ENCODE results near the gene NFAT5.
"Not testable (repeated sequence)": the region's sequence is repeated elsewhere in the genome, so short reads cannot be mapped to it uniquely, and the experiment has no call there.

Gene NFAT5

DNA sequence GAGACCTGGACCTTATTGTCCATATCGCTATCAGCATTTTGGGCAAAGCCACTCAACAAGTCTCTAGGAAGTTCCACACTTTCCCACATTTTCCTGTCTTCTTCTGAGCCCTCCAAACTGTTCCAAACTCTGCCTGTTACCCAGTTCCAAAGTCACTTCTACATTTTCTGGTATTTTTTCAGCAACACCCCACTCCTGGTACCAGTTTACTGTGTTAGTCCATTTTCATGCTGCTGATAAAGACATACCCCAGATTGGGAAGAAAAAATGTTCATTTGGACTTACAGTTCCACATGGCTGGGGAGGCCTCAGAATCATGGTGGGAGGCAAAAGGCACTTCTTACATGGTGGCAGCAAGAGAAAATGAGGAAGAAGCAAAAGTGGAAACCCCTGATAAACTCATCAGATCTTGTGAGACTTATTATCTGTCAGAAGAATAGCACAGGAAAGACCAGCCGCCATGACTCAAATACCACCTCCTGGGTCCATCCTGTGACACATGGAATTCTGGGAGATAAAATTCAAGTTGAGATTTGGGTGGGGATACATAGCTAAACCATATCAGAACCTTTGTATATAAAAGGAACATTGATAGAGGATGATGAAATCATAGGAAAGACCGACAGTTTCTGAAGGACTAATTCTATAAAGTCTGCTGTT, 71.6 kb downstream of the NFAT5 start:
- not testable (repeated sequence) for DNase-seq

DNA sequence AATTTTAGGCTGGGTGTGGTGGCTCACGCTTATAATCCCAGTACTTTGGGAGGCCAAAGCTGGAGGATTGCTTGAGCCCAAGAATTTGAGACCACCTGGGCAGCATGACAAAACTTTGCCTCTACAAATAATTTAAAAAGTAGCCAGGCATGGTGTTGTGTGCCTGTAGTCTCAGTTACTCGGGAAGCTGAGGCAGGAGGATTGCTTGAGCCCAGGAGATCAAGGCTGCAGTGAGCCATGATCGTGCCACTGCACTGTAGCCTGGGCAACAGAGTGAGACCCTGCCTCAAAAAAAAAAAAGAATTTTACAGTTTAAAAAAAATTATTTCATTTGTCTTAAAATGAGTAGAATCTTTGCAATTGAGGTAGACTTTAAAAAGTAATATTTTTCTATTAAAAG, 78.2 kb downstream of the NFAT5 start:
- DNase-seq = not testable (repeated sequence)

DNA sequence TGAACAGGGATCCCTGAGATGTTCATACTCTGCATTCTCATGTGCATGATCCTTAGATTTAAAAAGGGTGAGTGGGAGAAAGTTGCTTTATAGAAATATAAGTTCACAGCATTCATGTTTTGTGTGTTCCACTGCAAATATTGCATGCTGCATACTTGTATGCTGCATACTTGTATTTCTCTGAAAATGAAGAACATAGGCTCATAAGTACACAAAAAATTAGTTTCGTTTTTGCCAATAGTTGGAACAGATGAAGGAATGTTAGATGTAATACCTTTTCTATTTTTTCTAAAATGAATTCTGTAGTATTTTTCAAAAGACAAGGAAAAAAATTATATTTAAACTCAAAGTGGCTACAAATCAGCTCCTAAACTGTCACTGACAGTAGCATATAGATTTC, 79.0 kb downstream of the NFAT5 start:
- no peak for DNase-seq

DNA sequence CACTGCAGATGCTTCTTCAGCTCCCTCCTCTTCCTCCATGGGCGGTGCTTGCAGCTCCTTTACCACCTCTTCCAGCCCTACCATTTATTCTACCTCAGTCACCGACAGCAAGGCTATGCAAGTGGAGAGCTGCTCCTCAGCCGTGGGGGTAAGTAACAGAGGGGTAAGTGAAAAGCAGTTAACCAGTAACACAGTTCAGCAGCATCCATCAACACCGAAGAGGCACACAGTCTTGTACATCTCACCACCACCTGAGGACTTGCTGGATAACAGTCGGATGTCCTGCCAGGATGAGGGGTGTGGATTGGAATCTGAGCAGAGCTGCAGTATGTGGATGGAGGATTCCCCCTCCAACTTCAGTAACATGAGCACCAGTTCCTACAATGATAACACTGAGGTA, 81.3 kb downstream of the NFAT5 start:
- DNase-seq = no peak

DNA sequence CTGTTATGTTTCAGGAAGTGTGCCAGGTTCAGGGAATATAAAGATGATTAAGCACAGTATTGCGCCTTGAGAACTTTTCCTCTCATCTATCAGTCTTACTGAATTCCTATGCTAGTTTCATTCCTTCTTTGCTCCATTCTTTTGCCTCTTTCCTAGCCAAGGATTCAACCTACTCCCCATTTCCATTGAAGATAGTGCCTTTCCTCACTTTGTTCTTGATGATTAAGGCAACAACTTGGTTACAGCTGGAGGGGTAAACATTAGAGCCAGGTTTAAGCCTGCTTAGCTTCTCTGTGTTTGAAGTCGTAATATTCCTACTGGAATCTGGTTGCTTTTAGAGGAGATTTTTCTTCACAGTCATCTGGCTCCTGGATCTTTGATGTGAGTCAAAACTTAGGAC, 85.5 kb downstream of the NFAT5 start:
- DNase-seq = no peak

DNA sequence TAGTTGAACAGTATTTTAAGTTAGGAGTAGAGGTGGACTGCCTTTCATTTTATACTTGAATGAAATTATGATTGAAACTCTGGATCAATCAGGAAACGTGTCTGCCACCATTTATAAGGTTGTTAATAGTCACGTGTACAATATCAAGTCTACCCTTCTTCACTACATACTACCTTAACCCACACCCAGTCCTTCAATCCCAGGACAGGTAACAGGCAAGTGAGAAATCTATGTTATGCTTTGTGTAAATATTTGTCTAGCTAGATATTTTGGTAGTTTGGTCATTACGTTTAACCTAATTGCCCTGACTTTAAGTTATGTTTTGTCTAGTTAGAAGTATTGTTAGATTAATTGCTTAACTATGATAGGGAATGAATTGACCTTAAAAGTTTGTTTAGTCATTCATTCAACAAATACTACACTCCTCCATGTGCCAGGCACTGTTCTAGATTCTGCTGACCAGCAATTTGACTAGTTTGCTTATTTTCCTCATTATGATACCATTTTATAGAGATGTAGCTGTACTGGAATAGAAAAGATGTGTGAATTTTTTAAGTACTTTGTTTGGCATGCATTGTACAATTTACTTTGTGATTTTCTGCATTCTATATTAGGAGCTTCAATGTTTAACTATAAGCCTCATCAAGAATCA, 88.6 kb downstream of the NFAT5 start:
- no peak for DNase-seq

DNA sequence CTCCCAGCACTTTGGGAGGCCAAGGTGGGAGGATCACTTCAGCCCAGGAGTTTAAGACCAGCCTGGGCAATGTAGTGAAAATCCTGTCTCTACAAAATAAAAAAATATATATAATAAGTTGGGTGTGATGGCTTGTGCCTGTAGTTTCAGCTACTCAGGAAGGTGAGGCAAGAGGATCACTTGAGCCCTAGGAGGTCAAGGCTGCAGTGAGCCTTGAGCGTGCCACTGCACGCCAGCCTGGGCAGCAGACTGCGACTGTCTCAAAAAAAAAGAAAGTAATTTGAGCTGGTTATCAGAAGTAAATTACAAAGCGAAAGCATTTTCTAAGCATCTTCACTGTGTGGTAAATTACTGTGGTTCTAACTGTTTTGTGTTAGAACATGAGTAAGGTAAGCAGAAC, 94.4 kb downstream of the NFAT5 start:
- no peak for DNase-seq

DNA sequence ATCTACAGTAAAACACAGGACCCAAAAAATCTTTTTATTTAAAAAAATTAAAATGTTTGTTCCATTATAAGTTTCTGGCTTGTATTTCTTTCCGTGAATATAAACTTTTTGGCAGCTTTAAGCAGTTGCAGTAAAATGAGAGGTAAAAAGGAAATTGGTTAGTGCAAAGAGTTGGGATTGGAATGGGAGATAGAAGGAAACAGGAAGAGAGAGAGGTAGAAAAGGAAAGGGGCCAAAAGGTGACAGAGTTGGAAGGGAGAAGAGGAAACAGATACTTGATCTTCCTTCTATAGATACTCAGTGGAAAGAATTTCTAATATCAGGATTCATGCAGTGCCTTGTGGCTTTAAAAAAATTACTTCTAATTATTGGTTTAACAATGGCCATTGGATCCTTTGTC, 97.1 kb downstream of the NFAT5 start:
- no peak for DNase-seq

DNA sequence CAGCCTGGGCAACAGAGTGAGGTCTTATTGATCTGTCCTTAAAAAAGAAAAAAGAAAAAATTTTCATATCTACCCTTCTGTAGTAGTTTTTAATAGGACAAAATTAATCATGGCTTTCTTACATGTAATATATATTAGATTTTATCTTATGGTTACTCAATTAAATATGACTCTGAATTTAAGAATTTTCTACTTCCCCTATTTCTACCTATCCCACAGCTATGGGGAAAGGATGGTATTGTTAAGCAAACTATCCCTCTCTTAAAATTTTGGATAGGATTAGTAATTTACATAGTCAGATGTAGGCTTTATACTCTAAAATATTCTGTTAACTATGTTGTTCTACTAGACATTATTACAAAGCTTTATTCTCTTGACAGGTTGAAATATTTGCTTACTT, 98.1 kb downstream of the NFAT5 start:
- DNase-seq = no peak

DNA sequence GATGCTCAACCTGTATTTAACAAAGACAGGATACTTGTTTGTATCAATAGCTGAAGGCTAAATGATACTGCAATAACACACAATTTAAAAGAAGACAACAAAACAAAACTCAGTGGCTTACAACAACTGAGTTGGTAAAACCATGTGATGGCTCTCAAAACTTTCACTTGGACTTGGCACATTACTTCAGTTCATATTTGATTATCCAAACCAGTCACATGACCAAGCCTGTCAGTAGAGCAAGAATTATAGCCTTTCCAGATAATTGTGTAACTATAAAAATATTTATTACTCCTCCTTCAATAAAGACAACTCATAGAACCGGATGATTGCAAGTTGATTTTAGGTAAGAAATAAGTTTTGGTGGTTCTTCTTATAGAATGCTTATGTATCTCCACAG, 103.8 kb downstream of the NFAT5 start:
- DNase-seq = no peak

DNA sequence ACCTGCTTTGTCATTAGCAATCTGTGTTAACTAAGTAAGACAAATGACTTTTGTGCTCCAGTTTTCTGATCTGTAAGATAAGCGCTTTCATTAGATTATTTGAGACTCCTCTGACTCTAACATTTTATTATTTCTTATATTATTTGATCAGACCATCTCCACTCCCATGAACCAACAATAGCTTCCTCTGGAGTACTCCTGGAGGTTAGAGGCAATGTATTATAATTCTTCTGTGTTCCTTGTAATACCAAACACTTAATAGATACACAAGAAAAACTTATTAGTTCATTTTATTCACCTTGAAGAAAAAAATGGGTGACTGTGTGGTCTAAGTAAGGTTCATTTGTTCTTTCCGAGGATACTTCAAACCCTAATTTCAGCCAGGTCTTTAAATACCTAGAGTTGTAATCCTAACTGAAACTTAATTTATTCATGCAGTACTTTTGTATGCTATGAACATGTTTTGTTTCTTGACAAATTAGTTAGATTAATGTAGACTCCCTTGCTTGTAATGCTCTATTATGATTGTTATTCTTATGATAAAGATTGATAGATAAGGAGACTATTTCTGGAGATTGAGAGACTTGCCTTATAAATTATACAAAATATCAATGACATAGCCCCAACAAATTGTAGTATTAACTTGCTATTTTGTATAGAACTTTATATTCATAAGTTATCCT, 106.7 kb downstream of the NFAT5 start:
- no peak for DNase-seq

DNA sequence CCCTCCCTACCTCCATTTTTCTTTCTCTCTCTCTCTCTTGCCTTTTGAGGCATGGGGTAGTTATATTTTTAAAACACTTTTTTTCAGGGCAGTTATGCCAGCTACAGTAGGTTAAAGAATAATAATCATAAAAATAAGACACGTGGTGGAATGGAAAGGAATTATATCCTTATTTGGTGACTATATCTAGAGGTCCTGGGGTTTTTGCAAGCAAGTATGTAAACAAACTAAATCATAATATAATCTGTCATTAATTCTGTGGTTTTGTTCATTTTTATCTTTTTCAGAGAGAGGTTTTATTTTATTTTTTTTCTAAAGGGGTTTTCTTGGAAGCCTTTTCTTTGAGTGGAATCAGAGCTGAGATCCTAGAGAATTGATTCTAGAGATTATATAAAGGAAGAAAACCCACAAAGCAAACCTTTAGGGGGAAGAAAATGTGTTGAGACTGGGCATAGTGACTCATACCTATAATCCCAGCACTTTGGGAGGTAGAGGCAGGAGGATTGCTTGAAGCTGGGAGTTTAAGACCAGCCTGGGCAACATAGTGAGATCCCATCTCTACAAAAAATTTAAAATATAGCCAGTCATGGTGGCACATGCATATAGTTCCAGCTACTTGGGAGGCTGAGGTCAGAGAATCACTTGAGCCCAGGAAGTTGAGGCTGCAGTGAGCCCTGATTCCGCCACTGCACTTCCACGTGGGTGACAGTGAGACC, 107.4 kb downstream of the NFAT5 start:
- no peak for DNase-seq

DNA sequence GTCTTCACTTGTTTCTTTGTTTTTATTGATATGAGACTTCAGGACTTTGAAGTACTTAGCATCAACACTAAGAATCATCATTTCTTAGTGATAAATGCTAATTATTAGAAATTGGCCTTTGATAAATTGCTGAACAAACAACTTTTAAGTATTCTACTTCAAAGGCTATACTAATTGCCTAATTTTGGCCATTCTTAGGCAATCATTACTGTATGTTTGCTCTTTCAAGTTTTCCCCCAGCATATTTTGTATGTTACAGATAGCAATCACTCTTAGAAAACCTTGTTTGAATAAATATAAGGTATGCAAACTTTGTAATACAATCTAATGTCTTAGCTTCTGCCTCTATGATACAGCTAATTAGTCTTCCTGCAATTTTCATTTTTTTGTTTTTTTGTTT, 114.6 kb downstream of the NFAT5 start:
- no peak for DNase-seq

DNA sequence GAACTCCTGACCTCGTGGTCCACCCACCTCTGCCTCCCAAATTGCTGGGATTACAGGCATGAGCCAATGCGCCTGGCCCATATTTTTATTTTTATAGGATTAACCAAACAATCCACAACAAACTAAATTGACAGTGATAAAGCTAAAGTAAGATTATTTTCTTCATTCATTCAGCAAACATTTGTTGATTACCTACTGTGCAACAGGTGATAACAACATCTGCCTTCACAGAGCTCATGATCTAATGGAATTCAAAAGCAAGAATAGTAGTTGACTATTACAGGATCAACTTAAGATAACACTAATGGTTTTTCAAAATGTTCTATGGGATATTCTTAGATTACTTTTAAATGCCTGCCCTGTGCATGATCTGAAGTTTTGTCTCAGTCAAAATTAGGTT, 122.8 kb downstream of the NFAT5 start:
- DNase-seq = no peak

DNA sequence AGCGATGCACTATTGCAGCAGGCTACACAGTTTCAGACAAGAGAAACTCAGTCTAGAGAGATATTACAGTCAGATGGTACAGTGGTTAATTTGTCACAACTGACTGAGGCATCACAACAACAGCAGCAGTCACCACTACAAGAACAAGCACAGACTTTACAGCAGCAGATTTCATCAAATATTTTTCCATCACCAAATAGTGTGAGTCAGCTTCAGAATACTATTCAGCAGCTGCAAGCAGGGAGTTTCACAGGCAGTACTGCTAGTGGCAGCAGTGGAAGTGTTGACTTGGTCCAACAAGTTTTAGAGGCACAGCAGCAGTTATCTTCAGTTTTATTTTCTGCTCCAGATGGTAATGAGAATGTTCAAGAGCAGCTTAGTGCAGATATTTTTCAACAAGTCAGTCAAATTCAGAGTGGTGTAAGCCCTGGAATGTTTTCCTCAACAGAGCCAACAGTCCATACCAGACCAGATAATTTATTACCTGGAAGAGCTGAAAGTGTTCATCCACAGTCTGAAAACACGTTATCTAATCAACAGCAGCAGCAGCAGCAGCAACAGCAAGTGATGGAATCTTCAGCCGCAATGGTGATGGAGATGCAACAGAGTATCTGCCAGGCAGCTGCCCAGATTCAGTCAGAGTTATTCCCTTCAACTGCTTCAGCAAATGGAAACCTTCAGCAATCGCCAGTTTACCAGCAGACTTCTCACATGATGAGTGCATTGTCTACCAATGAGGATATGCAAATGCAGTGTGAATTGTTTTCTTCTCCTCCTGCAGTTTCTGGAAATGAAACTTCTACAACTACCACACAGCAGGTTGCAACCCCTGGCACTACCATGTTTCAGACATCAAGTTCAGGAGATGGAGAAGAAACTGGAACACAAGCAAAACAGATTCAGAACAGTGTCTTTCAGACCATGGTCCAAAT, 126.5 kb downstream of the NFAT5 start:
- no peak for DNase-seq

DNA sequence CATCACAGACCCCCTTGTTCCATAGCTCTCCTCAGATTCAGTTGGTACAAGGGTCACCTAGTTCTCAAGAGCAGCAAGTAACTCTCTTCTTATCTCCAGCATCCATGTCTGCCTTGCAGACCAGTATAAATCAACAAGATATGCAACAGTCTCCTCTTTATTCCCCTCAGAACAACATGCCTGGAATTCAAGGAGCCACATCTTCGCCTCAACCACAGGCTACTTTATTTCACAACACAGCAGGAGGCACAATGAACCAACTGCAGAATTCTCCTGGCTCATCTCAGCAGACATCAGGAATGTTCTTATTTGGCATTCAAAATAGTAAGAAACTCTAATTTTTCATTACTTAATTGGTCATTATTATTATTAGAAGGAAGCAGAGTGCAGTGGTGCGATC, 128.2 kb downstream of the NFAT5 start:
- DNase-seq = no peak

DNA sequence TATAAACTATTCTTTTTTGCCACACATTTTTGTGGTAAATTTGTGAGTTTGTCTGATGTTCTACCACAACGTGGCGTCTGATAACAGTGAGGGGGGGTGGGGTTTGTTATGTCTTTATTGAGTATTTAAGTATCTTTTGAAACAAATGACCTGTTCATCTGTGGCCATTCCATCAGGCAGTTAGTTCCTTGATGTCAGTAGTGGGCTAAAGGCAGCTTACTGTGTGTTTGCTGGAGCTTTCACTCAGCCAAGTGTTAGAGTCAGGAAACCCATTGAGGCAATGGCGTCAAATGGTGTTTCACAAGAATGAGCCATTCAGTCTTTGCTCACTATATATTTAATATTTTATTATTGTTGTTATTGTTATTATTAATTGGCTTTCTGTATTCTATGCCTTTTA, 132.6 kb downstream of the NFAT5 start:
- DNase-seq = no peak

DNA sequence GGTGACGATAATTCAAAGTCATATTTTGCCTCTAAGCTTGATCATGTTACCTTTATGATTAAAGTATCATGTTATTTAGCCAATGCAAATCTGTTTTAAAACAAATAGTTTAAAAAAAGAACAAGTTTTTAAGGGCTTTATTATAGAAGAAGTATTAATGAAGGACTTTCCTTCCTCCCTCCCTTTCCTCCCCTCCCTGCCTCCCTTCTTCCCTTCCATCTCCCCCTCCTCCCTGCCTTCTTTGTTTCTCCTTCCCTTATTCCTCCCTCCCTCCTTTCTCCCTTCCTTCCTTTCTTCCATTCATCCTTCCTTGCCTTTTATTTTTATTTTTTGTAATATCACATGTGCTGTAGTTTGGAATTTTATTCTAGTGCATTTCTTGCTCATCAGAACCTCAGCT, 134.1 kb downstream of the NFAT5 start:
- DNase-seq = no peak

DNA sequence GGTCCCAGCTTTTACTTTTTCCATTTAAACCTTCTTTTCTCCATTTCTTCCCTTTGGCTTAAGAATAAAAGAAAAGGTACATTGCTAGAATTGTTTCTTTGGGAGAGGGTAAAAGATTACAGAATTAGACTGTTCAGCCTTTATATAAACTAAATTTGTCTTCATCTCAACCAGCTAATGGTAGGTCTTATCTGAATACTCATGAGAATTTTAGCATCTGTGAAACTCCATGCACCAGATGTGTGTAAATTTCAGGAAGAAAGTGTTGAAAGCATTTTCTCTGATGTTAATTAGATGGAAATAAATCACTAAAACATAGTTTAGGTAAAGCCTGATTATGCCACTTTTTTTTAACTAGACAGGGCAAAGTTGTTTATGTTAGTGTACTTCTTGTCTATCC, 135.7 kb downstream of the NFAT5 start:
- no peak for DNase-seq

DNA sequence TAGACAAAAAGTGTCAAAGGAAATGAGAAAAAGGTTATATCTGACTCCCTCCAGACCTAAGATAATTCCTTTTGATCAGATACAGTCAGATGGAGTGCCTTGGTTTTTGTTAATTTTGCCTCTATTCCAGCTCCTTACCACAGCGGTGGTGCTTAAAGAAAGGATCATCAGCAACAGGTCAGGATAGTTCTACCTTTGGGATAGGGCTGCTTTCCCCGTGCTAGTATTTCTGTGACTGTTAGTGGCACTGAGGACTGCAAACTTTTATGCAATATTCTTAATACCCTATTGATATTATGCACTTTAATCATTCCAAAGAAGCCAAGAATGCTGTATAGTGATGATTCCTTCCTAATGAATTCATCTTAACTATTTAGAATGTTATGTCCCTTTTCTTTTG, 136.1 kb downstream of the NFAT5 start:
- no peak for DNase-seq

DNA sequence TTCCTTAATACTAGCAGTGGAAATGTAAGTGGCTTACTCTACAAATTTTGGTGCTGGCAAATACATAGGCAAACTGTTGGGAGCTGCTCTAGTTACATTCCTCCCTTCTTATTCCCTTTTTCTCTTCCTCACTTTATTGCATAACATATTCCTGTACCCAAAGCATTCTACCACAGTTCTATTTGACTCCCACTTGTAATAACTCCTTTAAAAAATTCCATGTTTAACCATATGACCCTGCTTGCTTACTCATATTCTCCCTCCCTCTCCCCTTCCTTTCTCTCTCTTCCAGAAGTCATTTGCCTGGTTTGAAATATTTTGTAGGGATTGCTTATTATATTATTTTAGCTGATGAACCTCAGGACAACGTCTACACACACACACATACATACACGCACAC, 137.9 kb downstream of the NFAT5 start:
- DNase-seq = no peak

DNA sequence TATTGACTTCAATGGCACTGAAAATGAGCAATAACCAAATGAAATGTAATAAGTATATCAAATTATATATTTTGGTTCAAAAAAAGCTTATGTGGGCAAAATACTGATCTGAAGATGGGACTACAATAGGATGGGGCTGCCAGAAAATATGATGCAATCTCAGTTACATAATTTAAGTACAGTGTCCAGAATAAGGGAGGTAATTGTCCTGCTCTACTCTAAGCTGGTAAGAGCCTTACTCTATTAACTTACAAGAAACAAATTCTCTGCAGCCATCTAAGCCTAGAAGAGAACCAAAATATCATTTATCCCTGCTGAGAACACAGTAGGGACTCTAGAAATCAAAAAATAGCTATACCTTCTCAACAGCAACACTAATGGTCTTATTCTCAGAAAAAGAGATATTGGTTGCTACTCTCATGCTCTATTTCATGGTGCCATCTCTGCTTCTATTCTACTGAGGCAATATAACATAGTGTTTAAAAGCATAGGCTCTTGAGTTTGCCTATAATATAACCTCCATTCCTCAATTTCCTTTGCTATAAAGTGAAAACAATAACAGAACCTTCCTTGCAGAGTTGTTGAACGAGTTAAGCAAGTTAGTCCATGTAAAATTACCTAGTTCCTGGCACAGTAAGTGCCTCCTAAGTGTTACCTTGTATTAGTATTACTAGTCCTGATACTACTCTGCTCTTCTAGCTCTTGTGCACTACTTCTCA, 140.6 kb downstream of the NFAT5 start:
- no peak for DNase-seq

Data from right kidney (tissue), 1 donor.